ENCODE data around the gene KIF5A. TPM values are rescaled to one million over a fixed set of nuclear protein-coding genes. Genes with fewer than 3 reads are reported as not detected.

The KIF5A gene
- total and polyA plus RNA-seq, 5 donors from 2014 or later: 0.05 to 0.72 (median 0.06) TPM; not detected in 2

GRCh38 chr12:57541717-57542116 is 8.1 kb upstream of the KIF5A start:
- ATAC-seq (ENCODE audit: low read depth in 2 of 2) (no peak), DNase-seq (no peak)
- H3K4me1 Mint-ChIP-seq: peaks cover 15 to 31% (median 27%) of the 10 kb centered on the region in 4 donors
- Histone ChIP-seq H3K27me3 (ENCODE audit: control insufficient read depth, insufficient read depth, low read length) (no peaks in the 10 kb centered on the region), H3K27ac (ENCODE audit: insufficient read depth, low read length, poor library complexity, severe bottlenecking) (no peak overlapping the region), H3K4me1 (ENCODE audit: control insufficient read depth, insufficient read depth, low read length, poor library complexity, severe bottlenecking) (peaks cover 12% of the 10 kb centered on the region), H3K4me3 (ENCODE audit: low read depth, low read length) (no peak overlapping the region), H3K36me3 (ENCODE audit: control insufficient read depth, insufficient read depth, low read length) (peaks cover 12% of the 10 kb centered on the region), H3K9me3 (ENCODE audit: control insufficient read depth in 2 of 2, low read length in 2 of 2) (no peaks in the 10 kb centered on the region)
- no peak overlapping the region for H3K27ac Mint-ChIP-seq
- H3K27me3 Mint-ChIP-seq: no peaks in the 10 kb centered on the region
- no peaks in the 10 kb centered on the region for H3K9me3 Mint-ChIP-seq
- H3K4me3 Mint-ChIP-seq: peak overlapping the region in 1 of 4 donors; percentile 52
- H3K36me3 Mint-ChIP-seq: peaks cover 23% of the 10 kb centered on the region

- Histone ChIP-seq H3K4me3 (ENCODE audit: low read depth, low read length) (no peak overlapping the region), H3K27ac (ENCODE audit: insufficient read depth, low read length, poor library complexity, severe bottlenecking) (no peak overlapping the region), H3K36me3 (ENCODE audit: control insufficient read depth, insufficient read depth, low read length) (peaks cover 4% of the 10 kb centered on the region), H3K27me3 (ENCODE audit: control insufficient read depth, insufficient read depth, low read length) (peaks cover 2% of the 10 kb centered on the region), H3K4me1 (ENCODE audit: control insufficient read depth, insufficient read depth, low read length, poor library complexity, severe bottlenecking) (peaks cover 16% of the 10 kb centered on the region), H3K9me3 (ENCODE audit: control insufficient read depth in 2 of 2, low read length in 2 of 2) (no peaks in the 10 kb centered on the region)
- Mint-ChIP-seq H3K27ac (peak overlapping the region in 2 of 3 donors; percentile 9 to 71), H3K4me1 (peaks cover 22 to 39% (median 34%) of the 10 kb centered on the region in 4 donors), H3K27me3 (peaks cover 10% of the 10 kb centered on the region), H3K36me3 (peaks cover 9% of the 10 kb centered on the region), H3K9me3 (no peaks in the 10 kb centered on the region), H3K4me3 (no peak overlapping the region)
- peak in 1 of 3 donors; percentile 46 for DNase-seq
- ATAC-seq (ENCODE audit: low read depth in 2 of 2): no peak
Observed at GRCh38 chr12:57543581-57543980, 6.3 kb upstream of the KIF5A start.

- Histone ChIP-seq H3K27ac (ENCODE audit: insufficient read depth, low read length, poor library complexity, severe bottlenecking) (no peak overlapping the region), H3K4me1 (ENCODE audit: control insufficient read depth, insufficient read depth, low read length, poor library complexity, severe bottlenecking) (peaks cover 28% of the 10 kb centered on the region), H3K4me3 (ENCODE audit: low read depth, low read length) (peak overlapping the region; percentile 66), H3K36me3 (ENCODE audit: control insufficient read depth, insufficient read depth, low read length) (peaks cover 2% of the 10 kb centered on the region), H3K9me3 (ENCODE audit: control insufficient read depth in 2 of 2, low read length in 2 of 2) (no peaks in the 10 kb centered on the region), H3K27me3 (ENCODE audit: control insufficient read depth, insufficient read depth, low read length) (peaks cover 5% of the 10 kb centered on the region)
- DNase-seq: no peak
- Mint-ChIP-seq H3K27me3 (peaks cover 27% of the 10 kb centered on the region), H3K9me3 (no peaks in the 10 kb centered on the region), H3K4me1 (peaks cover 22 to 51% (median 41%) of the 10 kb centered on the region in 4 donors), H3K36me3 (no peaks in the 10 kb centered on the region), H3K4me3 (peak overlapping the region; percentile 95 to 99 (median 96)), H3K27ac (peak overlapping the region; percentile 89 to 96 (median 96))
- no peak for ATAC-seq (ENCODE audit: low read depth in 2 of 2)
Observed at GRCh38 chr12:57545809-57546437, 3.9 kb upstream of the KIF5A start.

- ATAC-seq (ENCODE audit: low read depth in 2 of 2): peak; percentile 97 to 98
- Mint-ChIP-seq H3K9me3 (no peaks in the 10 kb centered on the region), H3K27ac (peak within 1 kb of the TSS; percentile 89 to 96 (median 96)), H3K4me3 (peak within 1 kb of the TSS; percentile 95 to 99 (median 96)), H3K4me1 (peaks cover 22 to 51% (median 40%) of the 10 kb centered on the region in 4 donors), H3K27me3 (peaks cover 35% of the 10 kb centered on the region), H3K36me3 (no peaks in the 10 kb centered on the region)
- Histone ChIP-seq H3K4me3 (ENCODE audit: low read depth, low read length) (peak within 1 kb of the TSS; percentile 80), H3K27ac (ENCODE audit: insufficient read depth, low read length, poor library complexity, severe bottlenecking) (peak within 1 kb of the TSS; percentile 80), H3K9me3 (ENCODE audit: control insufficient read depth in 2 of 2, low read length in 2 of 2) (no peaks in the 10 kb centered on the region), H3K27me3 (ENCODE audit: control insufficient read depth, insufficient read depth, low read length) (peaks cover 5% of the 10 kb centered on the region), H3K4me1 (ENCODE audit: control insufficient read depth, insufficient read depth, low read length, poor library complexity, severe bottlenecking) (peaks cover 28% of the 10 kb centered on the region), H3K36me3 (ENCODE audit: control insufficient read depth, insufficient read depth, low read length) (peaks cover 2% of the 10 kb centered on the region)
- peak; percentile 89 to 97 (median 89) for DNase-seq
Observed at GRCh38 chr12:57546438-57547287, 3.2 kb upstream of the KIF5A start, which contains the start of gene DCTN2. Gene DCTN2 (minus strand): TSS chr12:57547192. CDS start chr12:57547063, 129 bp downstream.

GRCh38 chr12:57547288-57548012 is 2.4 kb upstream of the KIF5A start:
- peak overlapping the region; percentile 95 to 99 (median 96) for H3K4me3 Mint-ChIP-seq
- Histone ChIP-seq H3K9me3 (ENCODE audit: control insufficient read depth in 2 of 2, low read length in 2 of 2) (no peaks in the 10 kb centered on the region), H3K27ac (ENCODE audit: insufficient read depth, low read length, poor library complexity, severe bottlenecking) (peak overlapping the region; percentile 80), H3K4me1 (ENCODE audit: control insufficient read depth, insufficient read depth, low read length, poor library complexity, severe bottlenecking) (peaks cover 28% of the 10 kb centered on the region), H3K36me3 (ENCODE audit: control insufficient read depth, insufficient read depth, low read length) (peaks cover 2% of the 10 kb centered on the region), H3K27me3 (ENCODE audit: control insufficient read depth, insufficient read depth, low read length) (peaks cover 5% of the 10 kb centered on the region), H3K4me3 (ENCODE audit: low read depth, low read length) (peak overlapping the region; percentile 80)
- ATAC-seq (ENCODE audit: low read depth in 2 of 2): no peak
- no peak for DNase-seq
- H3K36me3 Mint-ChIP-seq: no peaks in the 10 kb centered on the region
- H3K27me3 Mint-ChIP-seq: peaks cover 35% of the 10 kb centered on the region
- H3K27ac Mint-ChIP-seq: peak overlapping the region; percentile 89 to 96 (median 96)
- H3K4me1 Mint-ChIP-seq: peaks cover 22 to 51% (median 40%) of the 10 kb centered on the region in 4 donors
- no peaks in the 10 kb centered on the region for H3K9me3 Mint-ChIP-seq

GRCh38 chr12:57548013-57548315 is 1.9 kb upstream of the KIF5A start:
- peaks cover 2% of the 10 kb centered on the region for H3K36me3 ChIP-seq (ENCODE audit: control insufficient read depth, insufficient read depth, low read length)
- peaks cover 28% of the 10 kb centered on the region for H3K4me1 ChIP-seq (ENCODE audit: control insufficient read depth, insufficient read depth, low read length, poor library complexity, severe bottlenecking)
- peaks cover 5% of the 10 kb centered on the region for H3K27me3 ChIP-seq (ENCODE audit: control insufficient read depth, insufficient read depth, low read length)
- peak overlapping the region in 1 of 3 donors; percentile 96 for H3K27ac Mint-ChIP-seq
- peaks cover 35% of the 10 kb centered on the region for H3K27me3 Mint-ChIP-seq
- H3K4me3 Mint-ChIP-seq: peak overlapping the region in 3 of 4 donors; percentile 95 to 99 (median 96)
- DNase-seq: no peak
- H3K9me3 Mint-ChIP-seq: no peaks in the 10 kb centered on the region
- H3K27ac ChIP-seq (ENCODE audit: insufficient read depth, low read length, poor library complexity, severe bottlenecking): no peak overlapping the region
- no peaks in the 10 kb centered on the region for H3K9me3 ChIP-seq (ENCODE audit: control insufficient read depth in 2 of 2, low read length in 2 of 2)
- no peak overlapping the region for H3K4me3 ChIP-seq (ENCODE audit: low read depth, low read length)
- no peak for ATAC-seq (ENCODE audit: low read depth in 2 of 2)
- H3K4me1 Mint-ChIP-seq: peaks cover 22 to 51% (median 40%) of the 10 kb centered on the region in 4 donors
- no peaks in the 10 kb centered on the region for H3K36me3 Mint-ChIP-seq

- Histone ChIP-seq H3K4me3 (ENCODE audit: low read depth, low read length) (no peak overlapping the region), H3K9me3 (ENCODE audit: control insufficient read depth in 2 of 2, low read length in 2 of 2) (no peaks in the 10 kb centered on the region), H3K36me3 (ENCODE audit: control insufficient read depth, insufficient read depth, low read length) (peaks cover 2% of the 10 kb centered on the region), H3K27me3 (ENCODE audit: control insufficient read depth, insufficient read depth, low read length) (peaks cover 6% of the 10 kb centered on the region), H3K27ac (ENCODE audit: insufficient read depth, low read length, poor library complexity, severe bottlenecking) (no peak overlapping the region), H3K4me1 (ENCODE audit: control insufficient read depth, insufficient read depth, low read length, poor library complexity, severe bottlenecking) (peaks cover 28% of the 10 kb centered on the region)
- Mint-ChIP-seq H3K36me3 (no peaks in the 10 kb centered on the region), H3K9me3 (no peaks in the 10 kb centered on the region), H3K27ac (no peak overlapping the region), H3K4me1 (peaks cover 22 to 50% (median 38%) of the 10 kb centered on the region in 4 donors), H3K4me3 (peak overlapping the region; percentile 11 to 96 (median 54)), H3K27me3 (peaks cover 38% of the 10 kb centered on the region)
- ATAC-seq (ENCODE audit: low read depth in 2 of 2) (no peak), DNase-seq (no peak)
Observed at GRCh38 chr12:57548488-57548887, 1.4 kb upstream of the KIF5A start.
